ENCODE results near the gene PGM1.

PGM1 gene

GRCh38 chr1:63615768-63616420 lies 22.7 kb downstream of the PGM1 start:
- H3K4me3 ChIP-seq (ENCODE audit: low read length) = no peak overlapping the region
- H3K9me2 ChIP-seq (replicated peaks; ENCODE audit: control insufficient read depth, low read length) = no peaks in the 10 kb centered on the region
- H3K79me2 ChIP-seq (ENCODE audit: control insufficient read depth, low read length) = peaks cover 6% of the 10 kb centered on the region
- H3F3A ChIP-seq (ENCODE audit: control insufficient read depth, insufficient read depth) = no peaks in the 10 kb centered on the region
- TF ChIP-seq CTCF (IDR thresholded peaks at IDR 0.05; ENCODE audit: low read depth, low read length, poor library complexity, severe bottlenecking) (peak; percentile 67), EZH2phosphoT487 (IDR thresholded peaks at IDR 0.05; ENCODE audit: borderline replicate concordance, low read length) (no peak)
- H3K36me3 ChIP-seq (ENCODE audit: control insufficient read depth, low read length) = no peaks in the 10 kb centered on the region
- no peak overlapping the region for H3K27ac ChIP-seq (ENCODE audit: low read depth, low read length)
- H4K20me1 ChIP-seq (ENCODE audit: control insufficient read depth, insufficient read depth, low read depth, low read length) = no peaks in the 10 kb centered on the region
- H3K9me3 ChIP-seq (ENCODE audit: control insufficient read depth, insufficient read depth, low read length) = no peaks in the 10 kb centered on the region
- no peaks in the 10 kb centered on the region for H3K27me3 ChIP-seq (ENCODE audit: control insufficient read depth, low read length)
- H3K4me1 ChIP-seq (ENCODE audit: control insufficient read depth, low read length) = peaks cover 9% of the 10 kb centered on the region
- H3K4me2 ChIP-seq (ENCODE audit: low read length) = no peak overlapping the region

GRCh38 chr1:63617450-63617849 lies 24.2 kb downstream of the PGM1 start:
- Histone ChIP-seq H3K36me3 (ENCODE audit: control insufficient read depth, low read length) (no peaks in the 10 kb centered on the region), H3K4me3 (ENCODE audit: low read length) (no peak overlapping the region), H3K9me2 (replicated peaks; ENCODE audit: control insufficient read depth, low read length) (no peaks in the 10 kb centered on the region), H3K27me3 (ENCODE audit: control insufficient read depth, low read length) (no peaks in the 10 kb centered on the region), H3K4me1 (ENCODE audit: control insufficient read depth, low read length) (peaks cover 9% of the 10 kb centered on the region), H3K79me2 (ENCODE audit: control insufficient read depth, low read length) (0 out of 2 replicates have a peak, but pooled peaks cover 2% of the 10 kb centered on the region), H3F3A (ENCODE audit: control insufficient read depth, insufficient read depth) (no peaks in the 10 kb centered on the region), H3K27ac (ENCODE audit: low read depth, low read length) (no peak overlapping the region), H3K4me2 (ENCODE audit: low read length) (no peak overlapping the region), H3K9me3 (ENCODE audit: control insufficient read depth, insufficient read depth, low read length) (no peaks in the 10 kb centered on the region), H4K20me1 (ENCODE audit: control insufficient read depth, insufficient read depth, low read depth, low read length) (no peaks in the 10 kb centered on the region)
- TF ChIP-seq EZH2phosphoT487 (IDR thresholded peaks at IDR 0.05; ENCODE audit: borderline replicate concordance, low read length) (no peak), CTCF (IDR thresholded peaks at IDR 0.05; ENCODE audit: low read depth, low read length, poor library complexity, severe bottlenecking) (no peak)

GRCh38 chr1:63618011-63618410 lies 24.8 kb downstream of the PGM1 start:
- no peak overlapping the region for H3K27ac ChIP-seq (ENCODE audit: low read depth, low read length)
- no peaks in the 10 kb centered on the region for H3K27me3 ChIP-seq (ENCODE audit: control insufficient read depth, low read length)
- no peaks in the 10 kb centered on the region for H3K9me2 ChIP-seq (replicated peaks; ENCODE audit: control insufficient read depth, low read length)
- peaks cover 5% of the 10 kb centered on the region for H3K4me1 ChIP-seq (ENCODE audit: control insufficient read depth, low read length)
- H3K4me3 ChIP-seq (ENCODE audit: low read length) = no peak overlapping the region
- no peaks in the 10 kb centered on the region for H3K9me3 ChIP-seq (ENCODE audit: control insufficient read depth, insufficient read depth, low read length)
- no peaks in the 10 kb centered on the region for H4K20me1 ChIP-seq (ENCODE audit: control insufficient read depth, insufficient read depth, low read depth, low read length)
- no peaks in the 10 kb centered on the region for H3K36me3 ChIP-seq (ENCODE audit: control insufficient read depth, low read length)
- H3K79me2 ChIP-seq (ENCODE audit: control insufficient read depth, low read length) = no peaks in the 10 kb centered on the region
- TF ChIP-seq EZH2phosphoT487 (IDR thresholded peaks at IDR 0.05; ENCODE audit: borderline replicate concordance, low read length) = no peak
- no peak overlapping the region for H3K4me2 ChIP-seq (ENCODE audit: low read length)
- H3F3A ChIP-seq (ENCODE audit: control insufficient read depth, insufficient read depth) = no peaks in the 10 kb centered on the region

- Histone ChIP-seq H3K79me2 (ENCODE audit: control insufficient read depth, low read length) (no peaks in the 10 kb centered on the region), H3K4me3 (ENCODE audit: low read length) (no peak overlapping the region), H3K4me1 (ENCODE audit: control insufficient read depth, low read length) (no peaks in the 10 kb centered on the region), H3K27me3 (ENCODE audit: control insufficient read depth, low read length) (no peaks in the 10 kb centered on the region), H3K27ac (ENCODE audit: low read depth, low read length) (no peak overlapping the region), H4K20me1 (ENCODE audit: control insufficient read depth, insufficient read depth, low read depth, low read length) (no peaks in the 10 kb centered on the region), H3F3A (ENCODE audit: control insufficient read depth, insufficient read depth) (no peaks in the 10 kb centered on the region), H3K36me3 (ENCODE audit: control insufficient read depth, low read length) (no peaks in the 10 kb centered on the region), H3K9me3 (ENCODE audit: control insufficient read depth, insufficient read depth, low read length) (no peaks in the 10 kb centered on the region), H3K9me2 (replicated peaks; ENCODE audit: control insufficient read depth, low read length) (no peaks in the 10 kb centered on the region), H3K4me2 (ENCODE audit: low read length) (no peak overlapping the region)
- no peak for TF ChIP-seq EZH2phosphoT487 (IDR thresholded peaks at IDR 0.05; ENCODE audit: borderline replicate concordance, low read length)
- TF ChIP-seq CTCF (IDR thresholded peaks at IDR 0.05; ENCODE audit: low read depth, low read length, poor library complexity, severe bottlenecking) = no peak
These were observed 26.3 kb downstream of the PGM1 start for GRCh38 chr1:63619558-63619957.
